Activated CD4-positive, alpha-beta T cell treated with anti-CD3 and anti-CD28 coated beads, Interleukin-2, amount 10 ng/mL, durations not matched to agents 24 days and 14 days (primary cell): ENCODE measurements around the gene HAPSTR1. TPM values are rescaled to one million over a fixed set of nuclear protein-coding genes. Genes with fewer than 3 reads are reported as not detected.
A peak's percentile ranks its signal among the peaks of the same experiment; 100 is the strongest.

ENCODE experiments used
- DNase-seq: peaks from one replicate; pipeline ENCODE4 v3.0.0; 2022
- H3K27ac Mint-ChIP-seq: one replicate; pipeline ENCODE4 v1.8.0; 2022; ENCODE audit warnings: mild to moderate bottlenecking, mixed read lengths
- H3K27me3 Mint-ChIP-seq: one replicate; pipeline ENCODE4 v1.8.0; 2022; ENCODE audit warnings: mixed read lengths
- H3K36me3 Mint-ChIP-seq: one replicate; pipeline ENCODE4 v1.8.0; 2022; ENCODE audit warnings: low read depth, mild to moderate bottlenecking, mixed read lengths
- H3K4me1 Mint-ChIP-seq: one replicate; pipeline ENCODE4 v1.8.0; 2021; ENCODE audit warnings: mixed read lengths
- H3K4me3 Mint-ChIP-seq: one replicate; pipeline ENCODE4 v1.8.0; 2022; ENCODE audit warnings: mild to moderate bottlenecking, moderate library complexity, mixed read lengths
- H3K9me3 Mint-ChIP-seq: one replicate; pipeline ENCODE4 v1.8.0; 2021; ENCODE audit warnings: mixed read lengths
- intact Hi-C: fragments of 100-400 bp; cut with micrococcal nuclease; formaldehyde crosslinking; loops from one replicate; pipeline ENCODE4 v1.15.1; 2023
- total RNA-seq: library from RNA; stranded (reverse); gene quantifications from 2 replicates; pipeline ENCODE4 v1.2.3, GENCODE V29; 2022

Gene HAPSTR1
- total RNA-seq, 1 donor from 2014 or later: 54.2 TPM

DNA sequence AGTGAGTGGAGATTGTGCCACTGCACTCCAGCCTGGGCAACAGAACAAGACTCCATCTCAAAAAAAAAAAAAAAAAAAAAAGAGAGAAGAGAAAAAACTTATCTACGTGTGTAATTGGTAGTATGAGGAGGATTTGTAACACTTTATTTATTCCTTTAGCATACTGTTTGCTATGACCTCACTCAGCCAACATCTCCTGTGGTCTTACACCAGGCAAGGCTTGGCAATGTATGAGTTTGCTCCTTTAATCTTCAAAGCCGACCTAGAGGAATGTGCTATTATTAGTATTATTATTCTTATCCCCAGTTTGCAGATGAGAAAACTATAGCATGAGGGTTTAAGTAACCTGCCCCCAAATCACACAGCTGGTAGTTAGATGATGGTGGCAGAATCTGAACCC, 35.8 kb upstream of the HAPSTR1 start:
- Mint-ChIP-seq H3K4me1 (no peaks in the 10 kb centered on the region), H3K4me3 (no peak overlapping the region), H3K36me3 (no peaks in the 10 kb centered on the region), H3K9me3 (no peaks in the 10 kb centered on the region), H3K27me3 (no peaks in the 10 kb centered on the region), H3K27ac (no peak overlapping the region)
- intact Hi-C loops: no loop called here
- no peak for DNase-seq

- H3K9me3 Mint-ChIP-seq: no peaks in the 10 kb centered on the region
- no peaks in the 10 kb centered on the region for H3K36me3 Mint-ChIP-seq
- H3K27me3 Mint-ChIP-seq: no peaks in the 10 kb centered on the region
- no peak for DNase-seq
- intact Hi-C loops: no loop called here
- peaks cover 2% of the 10 kb centered on the region for H3K4me1 Mint-ChIP-seq
- H3K27ac Mint-ChIP-seq: no peak overlapping the region
- no peak overlapping the region for H3K4me3 Mint-ChIP-seq
Measured at GRCh38 chr16:9056061-9056460, 35.4 kb upstream of the HAPSTR1 start.

GRCh38 chr16:9058211-9058610, 33.2 kb upstream of the HAPSTR1 start:
- Mint-ChIP-seq H3K36me3 (no peaks in the 10 kb centered on the region), H3K4me1 (peaks cover 7% of the 10 kb centered on the region), H3K27me3 (no peaks in the 10 kb centered on the region), H3K27ac (no peak overlapping the region), H3K9me3 (no peaks in the 10 kb centered on the region), H3K4me3 (no peak overlapping the region)
- intact Hi-C loops: no loop called here
- DNase-seq: no peak

- Mint-ChIP-seq H3K27ac (no peak overlapping the region), H3K36me3 (no peaks in the 10 kb centered on the region), H3K4me3 (no peak overlapping the region), H3K27me3 (no peaks in the 10 kb centered on the region), H3K9me3 (no peaks in the 10 kb centered on the region), H3K4me1 (peaks cover 7% of the 10 kb centered on the region)
- DNase-seq: no peak
- intact Hi-C loops: no loop called here
Measured at GRCh38 chr16:9060225-9060624, 31.2 kb upstream of the HAPSTR1 start.

- Mint-ChIP-seq H3K27ac (no peak overlapping the region), H3K36me3 (no peaks in the 10 kb centered on the region), H3K27me3 (no peaks in the 10 kb centered on the region), H3K4me1 (peaks cover 7% of the 10 kb centered on the region), H3K4me3 (no peak overlapping the region), H3K9me3 (no peaks in the 10 kb centered on the region)
- intact Hi-C loops: no loop called here
- DNase-seq: no peak
Measured at GRCh38 chr16:9061358-9061813, 30.1 kb upstream of the HAPSTR1 start.

DNA sequence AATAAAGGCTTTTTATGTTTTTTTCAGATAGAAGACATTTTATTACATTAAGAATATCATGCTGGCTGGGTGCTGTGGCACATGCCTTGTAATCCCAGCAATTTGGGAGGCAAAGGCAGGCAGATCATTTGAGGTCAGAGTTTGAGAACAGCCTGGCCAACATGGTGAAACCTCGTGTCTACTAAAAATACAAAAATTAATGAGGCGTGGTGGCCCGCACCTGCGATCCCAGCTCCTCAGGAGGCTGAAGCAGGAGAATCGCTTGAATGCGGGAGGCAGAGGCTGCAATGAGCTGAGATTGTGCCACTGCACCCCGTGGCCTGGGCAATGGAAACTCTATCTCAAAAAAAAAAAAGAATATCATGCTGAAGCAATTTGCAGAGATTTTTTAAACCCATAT, 29.1 kb upstream of the HAPSTR1 start:
- no peak for DNase-seq
- Mint-ChIP-seq H3K27me3 (no peaks in the 10 kb centered on the region), H3K4me1 (peaks cover 7% of the 10 kb centered on the region), H3K4me3 (no peak overlapping the region), H3K9me3 (no peaks in the 10 kb centered on the region), H3K27ac (no peak overlapping the region), H3K36me3 (no peaks in the 10 kb centered on the region)
- intact Hi-C loops: no loop called here

DNA sequence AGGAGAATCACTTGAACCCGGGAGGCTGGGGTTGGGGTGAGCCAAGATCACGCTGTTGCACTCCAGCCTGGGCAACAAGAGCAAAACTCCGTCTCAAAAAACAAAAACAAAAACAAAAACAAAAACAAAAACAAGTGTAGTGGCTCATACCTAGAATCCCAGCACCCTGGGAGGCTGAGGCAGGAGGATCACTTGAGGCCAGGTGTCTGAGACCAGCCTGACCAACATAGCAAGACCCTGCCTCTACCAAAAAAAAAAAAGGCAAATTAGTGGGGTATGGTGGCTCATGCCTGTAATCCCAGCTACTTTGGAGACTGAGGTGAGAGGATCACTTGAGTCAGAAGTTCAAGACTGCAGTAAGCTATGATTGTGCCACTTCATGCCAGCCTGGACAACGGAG, 26.4 kb upstream of the HAPSTR1 start:
- H3K27ac Mint-ChIP-seq: no peak overlapping the region
- intact Hi-C loops: no loop called here
- H3K36me3 Mint-ChIP-seq: no peaks in the 10 kb centered on the region
- H3K27me3 Mint-ChIP-seq: no peaks in the 10 kb centered on the region
- H3K4me3 Mint-ChIP-seq: no peak overlapping the region
- peaks cover 11% of the 10 kb centered on the region for H3K4me1 Mint-ChIP-seq
- no peak for DNase-seq
- H3K9me3 Mint-ChIP-seq: peaks cover 4% of the 10 kb centered on the region

- intact Hi-C loops: loop anchor here (1.0 kb wide), 3 partner anchors 10 to 22 kb away; partner anchors contain the start of gene HAPSTR1
- Mint-ChIP-seq H3K4me1 (peaks cover 15% of the 10 kb centered on the region), H3K9me3 (peaks cover 4% of the 10 kb centered on the region), H3K36me3 (peaks cover 2% of the 10 kb centered on the region), H3K27me3 (no peaks in the 10 kb centered on the region), H3K4me3 (no peak overlapping the region), H3K27ac (no peak overlapping the region)
- DNase-seq: no peak
Measured at GRCh38 chr16:9068886-9069285, 22.6 kb upstream of the HAPSTR1 start.

- no peaks in the 10 kb centered on the region for H3K27me3 Mint-ChIP-seq
- no peak for DNase-seq
- intact Hi-C loops: no loop called here
- no peak overlapping the region for H3K27ac Mint-ChIP-seq
- H3K36me3 Mint-ChIP-seq: peaks cover 2% of the 10 kb centered on the region
- H3K9me3 Mint-ChIP-seq: peaks cover 4% of the 10 kb centered on the region
- no peak overlapping the region for H3K4me3 Mint-ChIP-seq
- H3K4me1 Mint-ChIP-seq: peaks cover 15% of the 10 kb centered on the region
Measured at GRCh38 chr16:9070254-9070653, 21.2 kb upstream of the HAPSTR1 start.

GRCh38 chr16:9071377-9071776, 20.1 kb upstream of the HAPSTR1 start:
- no peak overlapping the region for H3K4me3 Mint-ChIP-seq
- intact Hi-C loops: no loop called here
- peaks cover 17% of the 10 kb centered on the region for H3K4me1 Mint-ChIP-seq
- H3K27ac Mint-ChIP-seq: no peak overlapping the region
- no peaks in the 10 kb centered on the region for H3K27me3 Mint-ChIP-seq
- peaks cover 4% of the 10 kb centered on the region for H3K9me3 Mint-ChIP-seq
- no peak for DNase-seq
- peaks cover 2% of the 10 kb centered on the region for H3K36me3 Mint-ChIP-seq

GRCh38 chr16:9072806-9073341, 18.6 kb upstream of the HAPSTR1 start:
- Mint-ChIP-seq H3K4me3 (peak overlapping the region; percentile 17), H3K9me3 (peaks cover 11% of the 10 kb centered on the region), H3K27me3 (no peaks in the 10 kb centered on the region), H3K4me1 (peaks cover 29% of the 10 kb centered on the region), H3K27ac (peak overlapping the region; percentile 88), H3K36me3 (peaks cover 6% of the 10 kb centered on the region)
- intact Hi-C loops: no loop called here
- DNase-seq: peak; percentile 71

- Mint-ChIP-seq H3K36me3 (peaks cover 16% of the 10 kb centered on the region), H3K27me3 (no peaks in the 10 kb centered on the region), H3K4me3 (no peak overlapping the region), H3K9me3 (peaks cover 13% of the 10 kb centered on the region), H3K27ac (no peak overlapping the region), H3K4me1 (peaks cover 36% of the 10 kb centered on the region)
- no peak for DNase-seq
- intact Hi-C loops: no loop called here
Measured at GRCh38 chr16:9075299-9076071, 16.0 kb upstream of the HAPSTR1 start.

GRCh38 chr16:9077091-9077809, 14.2 kb upstream of the HAPSTR1 start:
- DNase-seq: no peak
- Mint-ChIP-seq H3K27ac (peak overlapping the region; percentile 78), H3K36me3 (peaks cover 15% of the 10 kb centered on the region), H3K4me3 (peak overlapping the region; percentile 26), H3K27me3 (no peaks in the 10 kb centered on the region), H3K4me1 (peaks cover 36% of the 10 kb centered on the region), H3K9me3 (peaks cover 13% of the 10 kb centered on the region)
- intact Hi-C loops: no loop called here
